T-helper 22 cell (primary cell): ENCODE results near the gene TNPO3.

ENCODE experiments used
- DNase-seq: peaks from one replicate; pipeline ENCODE4 v3.0.0-alpha.2; 2020; ENCODE audit warnings: low read depth

The TNPO3 gene

GRCh38 chr7:129054438-129055293 is at the start of gene TNPO3:
TSS of gene TNPO3 (minus strand) at chr7:129055111. CDS start at chr7:129054770, 341 bp downstream.
- DNase-seq: peak; percentile 82

GRCh38 chr7:129103561-129104324 is 48.8 kb upstream of the TNPO3 start:
- DNase-seq: no peak

- no peak for DNase-seq
Measured at GRCh38 chr7:129101746-129102145, 46.8 kb upstream of the TNPO3 start.

DNA sequence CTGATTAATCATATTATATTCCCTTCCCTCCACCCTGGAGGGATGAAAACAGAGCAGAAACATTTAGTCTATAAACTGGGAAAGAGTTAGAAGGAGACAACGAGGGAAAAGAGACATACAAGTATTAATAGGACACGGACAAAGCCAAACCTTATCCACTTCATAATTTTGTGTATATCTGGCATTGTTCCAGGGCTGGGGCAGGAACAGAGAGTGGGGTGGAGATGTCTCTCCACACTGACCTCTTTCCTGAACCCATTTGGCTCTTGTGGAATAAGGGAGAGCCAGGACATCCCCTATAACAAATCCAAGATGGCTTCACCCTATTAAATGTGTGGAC is 45.9 kb upstream of the TNPO3 start:
- DNase-seq: no peak

DNA sequence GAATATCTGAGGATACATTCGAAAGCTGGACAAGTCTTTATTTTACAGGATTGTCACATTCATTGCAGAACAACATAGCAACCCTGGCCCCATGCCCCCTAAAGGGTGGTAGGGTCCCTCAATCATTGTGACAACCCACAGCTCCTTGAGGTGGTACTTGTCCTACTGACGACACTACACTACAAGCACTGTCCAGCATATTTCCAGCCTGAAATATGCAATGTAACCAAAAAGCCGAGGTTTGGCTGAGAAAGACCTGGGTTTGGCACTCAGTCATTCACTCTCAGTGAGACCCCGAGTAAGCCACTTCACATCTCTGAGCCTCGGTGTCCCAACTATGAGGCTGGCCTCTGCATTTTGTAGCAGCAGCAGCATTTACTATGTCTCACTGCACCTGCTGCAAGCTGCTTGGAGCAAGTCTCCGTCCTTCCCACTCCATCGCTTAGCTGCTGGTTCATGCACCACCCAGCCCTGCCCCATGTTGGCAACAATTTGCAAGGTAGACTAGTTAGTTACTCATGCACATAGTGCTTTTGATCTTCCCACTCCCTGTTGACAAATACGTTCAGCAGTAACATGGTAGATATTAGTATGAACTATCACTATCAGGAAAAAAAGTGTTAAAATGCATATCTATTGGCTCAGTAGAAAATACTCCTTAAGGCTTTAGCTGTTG is 43.6 kb upstream of the TNPO3 start:
- no peak for DNase-seq

DNA sequence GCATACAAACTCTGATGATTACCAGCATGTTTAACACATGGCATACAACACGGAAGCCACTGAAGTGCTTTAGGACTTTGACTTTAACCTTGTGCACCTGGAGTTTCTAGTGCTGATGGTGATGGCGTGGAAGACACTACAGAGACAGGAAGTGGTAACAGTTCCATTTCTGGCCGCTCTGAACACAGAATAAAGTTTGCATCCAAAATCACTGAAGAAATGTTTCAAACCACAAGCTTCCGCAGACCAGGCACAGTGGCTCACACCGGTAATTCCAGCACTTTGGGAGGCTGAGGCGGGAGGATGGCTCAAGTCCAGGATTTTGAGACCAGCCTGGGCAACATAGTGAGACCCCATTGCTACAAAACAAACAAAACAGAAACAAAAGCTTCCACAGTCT is 40.3 kb upstream of the TNPO3 start:
- no peak for DNase-seq

DNA sequence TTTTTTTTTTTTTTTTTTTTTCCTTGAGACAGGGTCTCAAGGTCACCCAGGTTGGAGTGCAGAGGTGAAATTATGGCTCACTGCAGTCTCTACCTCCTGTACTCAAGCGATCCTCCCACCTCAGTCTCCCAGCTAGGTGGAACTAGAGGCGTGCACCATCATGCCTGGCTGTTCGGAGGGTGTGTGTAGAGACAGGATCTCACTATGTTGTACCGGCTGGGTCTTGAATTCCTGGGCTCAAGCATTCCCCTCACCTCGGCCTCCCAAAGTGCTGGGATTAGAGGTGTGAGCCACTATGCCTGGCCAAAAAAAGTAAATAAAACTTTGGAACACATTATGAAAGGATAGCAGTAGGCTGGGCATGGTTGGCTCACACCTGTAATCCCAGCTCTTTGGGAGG is 39.6 kb upstream of the TNPO3 start:
- DNase-seq: no peak

DNA sequence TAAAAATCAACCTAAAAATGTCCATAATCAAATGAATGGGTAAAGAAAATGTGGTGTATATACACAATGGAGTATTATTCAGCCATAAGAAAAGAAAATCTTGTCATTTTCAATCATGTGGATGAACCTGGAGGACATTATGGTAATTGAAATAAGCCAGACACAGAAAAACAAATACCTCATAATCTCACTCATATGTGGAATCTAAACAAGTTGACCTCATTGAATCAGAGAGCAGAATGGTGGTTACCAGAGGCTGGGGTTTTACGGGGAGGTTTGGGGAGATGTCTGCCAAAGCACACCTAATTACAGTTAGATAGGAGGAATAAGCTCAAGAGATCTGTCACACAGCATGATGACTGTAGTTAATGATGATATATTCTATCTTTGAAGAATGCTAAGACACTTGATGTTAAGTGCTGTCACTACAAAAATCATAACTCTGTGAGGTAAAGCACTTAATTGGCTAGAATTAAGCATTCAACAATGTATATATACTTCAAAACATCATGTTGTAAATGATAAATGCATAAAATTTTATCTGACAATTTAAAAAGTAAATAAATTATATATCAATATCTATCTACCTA is 39.1 kb upstream of the TNPO3 start:
- DNase-seq: no peak

GRCh38 chr7:129091484-129092002 is 36.6 kb upstream of the TNPO3 start:
- peak; percentile 52 for DNase-seq

- DNase-seq: no peak
Measured at GRCh38 chr7:129090300-129090907, 35.5 kb upstream of the TNPO3 start.

- DNase-seq: no peak
Measured at GRCh38 chr7:129089521-129090212, 34.8 kb upstream of the TNPO3 start.

DNA sequence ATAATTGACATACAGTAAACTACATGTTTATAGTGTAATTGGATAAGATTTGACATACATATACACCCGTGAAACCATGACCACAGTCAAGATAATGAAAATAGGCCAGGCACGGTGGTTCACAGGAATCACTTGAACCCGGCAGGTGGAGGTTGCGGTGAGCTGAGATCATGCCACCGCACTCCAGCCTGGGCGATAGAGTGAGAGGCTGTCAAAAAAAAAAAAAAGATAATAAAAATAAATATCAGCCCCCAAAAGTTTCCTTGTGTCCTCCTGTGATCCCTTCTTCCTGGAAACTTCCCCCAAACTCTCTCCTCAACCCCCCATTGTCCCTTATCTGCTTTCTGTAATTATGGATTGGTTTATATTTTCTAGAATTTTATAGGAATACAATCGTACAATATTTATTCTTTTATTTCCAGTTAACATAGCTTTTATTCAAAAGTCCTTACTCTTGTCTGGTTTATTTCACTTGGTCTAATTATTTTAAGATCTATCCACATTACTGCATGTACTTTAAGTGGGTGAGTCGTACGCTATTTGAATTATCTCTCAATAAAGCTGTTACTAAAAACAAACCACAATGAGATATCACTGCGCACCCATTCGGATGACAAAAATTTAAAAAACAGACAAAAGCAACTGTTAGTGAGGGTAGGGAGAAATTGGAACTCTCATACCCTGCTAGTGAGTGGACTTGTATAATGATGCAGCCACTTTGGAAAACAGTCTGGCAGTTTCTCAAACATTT is 30.1 kb upstream of the TNPO3 start:
- no peak for DNase-seq

GRCh38 chr7:129083525-129083924 is 28.6 kb upstream of the TNPO3 start:
- no peak for DNase-seq

DNA sequence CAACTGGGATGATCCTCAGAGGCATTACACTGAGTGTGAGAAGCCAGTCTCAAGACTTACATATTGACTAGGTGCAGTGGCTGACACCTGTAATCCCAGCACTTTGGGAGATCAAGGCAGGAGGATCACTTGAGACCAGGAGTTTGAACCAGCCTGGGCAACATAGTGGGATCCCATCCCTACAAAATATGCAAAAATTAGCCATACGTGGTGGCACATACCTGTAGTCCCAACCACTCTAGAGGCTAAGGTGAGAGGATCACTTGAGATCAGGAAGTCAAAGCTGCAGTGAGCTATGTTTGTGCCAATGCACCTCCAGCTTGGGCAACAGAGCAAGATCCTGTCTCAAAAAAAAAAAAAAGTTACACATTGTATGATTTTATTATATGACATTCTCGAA is 23.5 kb upstream of the TNPO3 start:
- DNase-seq: no peak

GRCh38 chr7:129076886-129077285 is 22.0 kb upstream of the TNPO3 start:
- DNase-seq: no peak

GRCh38 chr7:129074994-129075393 is 20.1 kb upstream of the TNPO3 start:
- no peak for DNase-seq

DNA sequence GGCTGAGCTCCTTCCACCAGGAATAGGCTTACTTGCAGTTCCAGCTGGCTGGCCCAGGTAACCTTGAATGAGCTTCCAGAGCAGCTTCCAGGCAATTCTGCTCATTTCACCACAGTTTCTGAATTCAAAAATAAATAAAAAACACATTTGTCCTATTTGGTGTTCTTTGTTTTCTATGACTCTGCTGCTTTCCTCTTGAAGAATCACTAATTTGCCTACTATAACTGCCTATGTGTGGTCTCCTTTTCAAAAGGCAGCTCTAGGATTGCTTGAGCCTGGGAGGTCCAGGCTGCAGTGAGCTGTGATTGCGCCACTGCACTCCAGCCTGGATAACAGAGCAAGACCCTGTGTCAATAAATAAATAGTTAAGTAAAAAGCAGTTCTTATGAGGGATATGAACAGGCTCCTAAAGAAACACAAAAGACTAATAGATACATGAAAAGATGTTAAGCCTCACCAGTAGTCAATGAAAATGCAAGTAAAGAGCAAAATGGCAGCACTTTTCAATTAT is 19.5 kb upstream of the TNPO3 start:
- no peak for DNase-seq

DNA sequence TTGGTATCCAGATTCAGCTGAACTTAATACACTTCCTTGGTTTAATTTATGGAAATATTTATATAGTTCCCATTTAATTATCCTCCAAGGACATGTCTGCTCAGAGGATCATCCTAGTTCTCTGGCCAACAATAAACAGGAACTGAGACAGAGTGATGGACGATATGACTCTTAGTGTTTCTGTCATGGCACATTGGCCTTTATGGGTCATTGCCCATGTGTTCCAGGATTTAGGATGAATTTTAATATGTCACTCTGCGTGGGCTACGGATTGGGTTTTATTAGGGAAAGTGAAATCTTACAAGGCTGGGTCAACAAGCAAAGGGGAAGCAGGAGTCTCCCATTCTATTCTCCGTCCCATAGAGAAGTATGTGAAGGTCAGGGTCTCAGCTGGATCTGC is 18.8 kb upstream of the TNPO3 start:
- no peak for DNase-seq

- no peak for DNase-seq
Measured at GRCh38 chr7:129073204-129073603, 18.3 kb upstream of the TNPO3 start.

- no peak for DNase-seq
Measured at GRCh38 chr7:129072479-129073011, 17.6 kb upstream of the TNPO3 start.
